ENCODE results near the gene JAKMIP3.

JAKMIP3 gene

DNA sequence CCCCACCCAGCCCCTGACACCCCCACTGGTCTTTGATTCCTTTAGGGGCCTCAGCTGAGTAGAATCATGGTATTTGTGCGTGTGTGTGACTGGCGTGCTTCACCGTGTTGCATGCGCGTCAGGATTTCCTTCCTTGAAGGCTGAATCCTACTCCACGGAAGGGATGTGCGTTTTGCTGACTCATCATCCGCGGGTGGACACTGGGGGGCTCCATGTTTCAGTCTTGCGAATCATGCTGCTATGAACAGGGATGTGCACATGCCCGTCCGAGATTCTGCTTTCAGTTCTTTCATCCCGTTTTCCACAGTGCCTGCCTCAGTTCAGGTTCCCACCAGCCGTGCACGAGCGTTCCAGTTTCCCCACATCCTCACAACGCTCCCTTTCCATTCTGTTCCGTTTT is 20.9 kb upstream of the JAKMIP3 start:
- DNase-seq: no peak

DNA sequence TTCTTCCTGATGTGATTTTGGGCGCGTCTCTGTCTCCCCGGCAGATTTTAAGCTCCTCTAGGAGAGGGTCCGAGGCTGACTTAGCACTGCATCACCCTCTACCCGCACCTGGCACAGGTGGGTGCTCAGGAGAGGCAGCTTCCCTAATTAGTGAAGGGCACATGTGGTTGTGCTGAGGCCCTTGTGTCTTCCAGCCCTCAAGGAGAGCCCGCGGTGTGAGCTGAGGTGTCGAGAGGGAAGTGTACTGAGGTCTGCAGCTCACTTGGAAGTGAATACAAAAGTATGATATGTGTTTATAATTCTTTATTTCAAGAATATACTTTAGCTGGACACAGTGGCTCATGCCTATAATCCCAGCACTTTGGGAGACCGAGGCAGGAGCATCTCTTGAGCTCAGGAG is 20.4 kb upstream of the JAKMIP3 start:
- no peak for DNase-seq

DNA sequence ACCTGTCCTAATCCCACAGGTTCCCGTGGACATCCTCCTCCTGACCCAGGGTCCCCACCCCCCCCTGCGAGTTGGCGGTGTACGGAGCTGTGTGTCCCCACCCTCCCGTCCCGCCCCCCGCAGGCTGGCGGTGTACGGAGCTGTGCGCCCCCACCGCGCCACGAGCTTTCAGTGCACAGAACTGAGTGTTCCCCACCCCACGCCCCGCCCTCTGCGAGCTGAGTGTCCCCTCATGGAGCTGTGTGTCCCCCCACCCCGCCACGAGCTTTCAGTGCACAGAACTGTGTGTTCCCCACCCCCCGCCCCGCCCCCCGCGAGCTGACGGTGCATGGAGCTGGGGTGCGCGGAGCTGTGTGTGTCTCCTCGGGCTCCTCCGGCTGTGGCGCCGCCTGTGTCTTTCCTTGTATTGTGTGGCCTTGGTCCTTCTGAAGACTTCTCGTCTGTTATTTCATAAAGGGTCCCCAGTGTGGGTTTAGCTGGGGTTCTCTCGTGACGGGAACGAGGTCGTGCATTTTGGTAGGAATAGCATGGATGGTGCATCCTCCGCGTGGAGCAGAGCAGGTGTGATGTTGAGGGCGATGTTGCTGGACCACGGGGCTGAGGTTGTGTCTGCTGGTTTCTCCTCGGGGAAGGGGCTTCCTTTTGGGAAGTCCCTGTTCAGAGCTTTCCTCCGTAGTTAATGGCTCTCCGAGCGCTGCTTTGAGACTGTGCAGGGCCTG is 18.0 kb upstream of the JAKMIP3 start:
- DNase-seq: no peak

DNA sequence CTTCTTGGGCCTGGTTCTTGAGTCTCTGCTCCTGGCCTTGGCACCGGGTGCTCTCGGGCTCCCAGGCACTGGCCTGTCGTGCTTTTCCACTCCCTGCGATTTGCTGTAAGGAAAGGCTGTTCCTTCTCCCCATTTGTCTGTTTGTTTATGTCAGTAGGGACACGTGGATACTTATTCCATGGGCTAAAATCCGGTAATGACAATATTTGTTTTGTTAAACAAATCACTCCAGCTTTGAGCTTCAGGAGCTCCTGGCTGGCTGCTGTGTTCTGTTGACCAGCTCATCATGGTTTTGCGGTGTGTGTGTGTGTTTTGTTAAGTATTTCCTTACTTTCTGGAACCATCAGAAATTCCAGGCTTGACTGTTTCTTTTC is 17.5 kb upstream of the JAKMIP3 start:
- no peak for DNase-seq

DNA sequence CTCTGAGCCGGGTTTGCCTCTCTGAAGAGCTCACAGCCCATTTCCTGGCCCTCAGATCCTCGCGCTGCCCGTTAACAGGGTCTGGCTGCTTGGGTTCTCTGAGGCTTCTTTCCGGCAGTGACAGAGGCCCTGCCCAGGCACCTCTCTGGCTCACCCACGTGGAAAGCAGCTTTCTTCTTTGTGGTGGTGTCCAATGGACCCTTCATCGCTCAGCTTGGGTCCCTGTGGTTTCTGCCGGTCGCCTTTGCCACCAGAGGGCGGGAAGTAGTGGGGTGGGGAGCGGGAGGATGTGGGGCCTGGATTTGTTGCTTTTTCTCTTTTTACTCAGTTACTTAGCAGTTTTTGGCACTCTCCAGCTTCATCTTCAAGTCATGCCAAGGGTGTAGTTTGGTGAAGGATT is 15.6 kb upstream of the JAKMIP3 start:
- DNase-seq: no peak

DNA sequence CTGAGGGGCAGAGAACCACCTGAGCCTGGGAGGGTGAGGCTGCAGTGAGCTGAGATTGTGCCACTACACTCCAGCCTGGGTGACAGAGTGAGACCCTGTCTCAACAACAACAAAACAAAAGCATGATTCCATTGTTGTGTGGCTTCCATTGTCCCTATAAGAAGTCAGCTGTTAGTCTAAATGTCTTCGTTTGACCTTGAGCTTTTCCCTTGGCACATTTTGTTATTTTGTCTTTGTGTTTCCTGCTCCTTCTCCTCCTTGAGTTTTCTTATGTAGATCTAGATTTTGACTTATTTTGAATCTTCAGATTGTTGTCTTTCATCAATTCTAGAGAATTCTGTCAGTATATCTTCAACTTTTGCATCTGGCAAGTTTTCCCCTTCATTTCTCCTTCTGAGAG is 13.6 kb upstream of the JAKMIP3 start:
- no peak for DNase-seq

DNA sequence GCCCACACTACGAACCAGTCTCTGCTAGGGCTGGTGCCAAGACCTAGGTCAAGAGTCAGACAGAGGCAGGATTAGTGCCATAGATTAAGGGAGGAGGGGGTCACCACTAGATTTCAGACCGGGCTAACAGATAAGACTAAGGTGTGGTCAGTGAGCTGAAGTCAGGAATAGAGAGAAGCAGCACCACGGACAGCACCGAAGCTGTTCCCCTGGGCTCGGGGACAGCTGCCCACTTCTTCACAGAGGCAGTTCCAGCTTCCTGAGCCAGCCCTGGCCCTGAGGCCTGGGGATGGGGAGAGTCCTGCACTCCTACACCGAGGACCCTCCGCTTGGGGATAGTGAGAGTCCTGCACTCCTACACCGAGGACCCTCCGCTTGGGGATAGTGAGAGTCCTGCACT is 11.2 kb upstream of the JAKMIP3 start:
- no peak for DNase-seq

DNA sequence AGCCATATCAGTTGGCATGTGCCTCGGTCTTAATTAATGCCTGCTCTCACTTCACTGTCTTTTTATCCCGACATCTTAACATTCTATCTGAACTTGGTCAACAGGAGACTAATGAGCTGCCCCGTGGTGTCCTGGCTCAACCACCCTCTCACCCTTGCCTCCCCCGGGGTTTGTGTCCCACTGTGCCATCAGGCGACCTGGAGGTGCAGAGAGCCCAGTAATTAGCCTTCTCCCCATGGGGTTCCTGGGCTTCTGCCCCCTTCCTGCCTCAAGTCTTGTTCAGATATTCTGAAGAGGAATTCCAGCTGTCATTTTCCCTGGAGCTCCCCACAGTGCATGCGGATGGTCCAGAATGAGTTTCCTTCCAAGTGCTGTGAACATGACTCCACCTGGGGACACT is 10.1 kb upstream of the JAKMIP3 start:
- DNase-seq: no peak

DNA sequence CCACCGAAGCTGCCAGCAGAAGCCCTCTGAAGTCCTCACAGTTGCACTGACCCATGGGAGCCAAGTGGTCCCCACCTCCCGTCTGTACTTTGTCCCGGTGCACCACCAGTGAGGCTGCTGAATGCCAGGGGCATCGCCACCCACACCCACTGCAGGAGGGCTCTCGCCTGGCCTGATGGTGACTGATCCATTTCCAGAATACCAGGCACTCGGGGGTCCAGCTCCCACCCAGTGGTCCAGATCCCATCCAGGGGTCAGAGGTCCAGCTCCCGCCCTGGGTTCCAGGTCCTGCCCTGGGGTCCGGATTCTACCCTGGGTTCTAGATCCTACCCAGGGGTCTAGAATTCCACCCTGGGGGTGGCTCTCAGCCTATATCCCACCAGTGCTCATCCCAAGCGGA is 9.1 kb upstream of the JAKMIP3 start:
- DNase-seq: no peak

DNA sequence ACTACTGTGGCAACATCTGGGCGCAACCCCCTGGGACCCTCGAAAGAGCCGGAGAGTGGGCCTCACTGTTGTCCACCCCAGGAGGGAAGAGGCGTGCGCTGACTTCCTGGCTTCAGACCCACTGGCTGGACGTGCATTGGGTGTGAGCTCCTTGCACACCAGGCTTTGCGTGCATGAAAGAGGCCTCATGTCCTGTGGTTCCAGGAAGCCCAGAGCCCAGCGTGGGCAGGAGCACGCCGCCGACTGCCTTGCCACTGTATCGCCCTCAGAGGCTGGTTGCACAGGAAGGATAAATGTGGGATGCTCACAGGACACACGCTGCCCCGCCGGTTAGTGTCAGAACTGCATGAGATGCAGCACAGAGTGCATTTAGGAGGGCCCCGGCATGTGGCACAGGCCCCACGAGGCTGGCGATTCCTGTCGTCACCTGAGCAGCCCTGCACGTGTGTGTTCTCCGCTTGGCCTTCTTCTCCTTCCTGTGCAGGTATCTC is 8.5 kb upstream of the JAKMIP3 start:
- DNase-seq: no peak

DNA sequence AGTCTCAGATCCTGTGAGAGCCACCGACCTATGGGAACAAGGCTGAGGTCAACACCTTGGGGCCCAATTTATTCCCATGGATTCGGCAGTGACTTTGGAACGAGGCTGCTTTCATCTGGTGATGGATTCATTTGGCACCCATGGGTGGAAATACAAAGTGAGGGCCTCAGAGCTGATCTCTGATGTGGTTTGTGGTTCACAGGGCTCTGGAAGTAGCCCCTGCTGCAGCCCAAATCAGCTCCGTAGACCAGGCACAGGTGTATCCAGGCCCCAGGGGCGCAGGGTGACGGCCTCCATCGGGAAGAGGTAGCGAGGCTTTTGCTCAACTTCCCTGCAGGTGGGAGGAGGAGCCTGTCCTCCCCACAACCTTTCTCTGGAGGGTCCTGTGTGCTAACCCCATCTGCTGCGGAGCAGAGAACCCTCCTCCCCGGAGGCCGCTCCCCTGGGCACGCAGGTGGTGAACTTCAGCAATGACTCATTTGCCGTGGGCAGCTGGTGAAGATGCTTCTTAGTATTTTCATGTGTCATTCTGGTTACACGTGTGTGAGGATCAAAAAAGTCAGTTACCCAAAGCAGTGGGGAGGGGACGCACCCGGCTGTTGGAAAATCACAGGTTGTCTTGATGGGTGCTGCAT is 7.5 kb upstream of the JAKMIP3 start:
- no peak for DNase-seq

DNA sequence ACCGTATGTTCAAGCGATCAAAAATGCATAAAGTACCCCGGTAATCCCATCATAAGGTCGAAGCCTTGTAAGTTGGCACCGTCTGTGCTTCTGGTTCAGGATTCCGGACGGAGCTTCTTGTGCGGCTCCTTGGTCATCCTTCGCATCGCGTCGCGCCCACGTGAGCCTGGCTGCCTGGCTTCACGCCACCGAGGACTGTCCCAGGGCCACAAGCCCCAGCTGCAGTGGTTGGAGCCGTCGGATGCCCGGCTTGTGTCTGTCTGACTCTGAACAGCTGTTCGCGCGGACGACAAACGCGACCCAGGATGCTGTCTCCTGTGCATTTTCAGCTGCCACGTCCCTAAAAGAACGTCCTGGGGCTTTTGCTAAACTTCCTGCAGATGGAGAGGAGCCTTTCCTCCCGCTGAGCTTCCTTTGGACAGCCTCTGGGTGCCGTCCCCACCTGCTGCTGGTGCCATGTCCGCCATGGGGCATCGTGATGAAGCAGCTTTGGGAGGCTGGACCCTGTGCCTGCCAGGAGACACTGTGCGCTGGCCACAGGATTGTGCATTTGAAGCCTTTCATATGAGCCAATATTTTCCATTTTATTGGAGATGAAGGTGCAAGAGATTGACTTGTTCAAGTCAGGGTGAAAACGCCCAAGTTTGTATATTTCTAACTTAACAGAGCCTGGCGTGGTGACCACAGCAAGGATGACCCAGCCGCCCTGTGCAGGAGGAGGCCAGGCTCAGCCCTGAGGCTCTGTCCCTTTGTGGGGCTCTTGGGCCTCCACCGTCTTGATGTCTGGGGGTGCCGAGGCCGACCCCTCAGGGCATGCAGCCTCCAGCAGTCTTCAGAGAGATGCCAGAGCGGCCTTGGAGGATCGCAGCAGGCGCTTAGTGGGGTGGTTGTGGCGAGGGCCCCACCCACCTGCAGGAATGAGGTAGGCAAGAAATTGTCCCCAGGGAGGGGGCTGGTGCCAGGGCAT is 6.7 kb upstream of the JAKMIP3 start:
- DNase-seq: no peak

DNA sequence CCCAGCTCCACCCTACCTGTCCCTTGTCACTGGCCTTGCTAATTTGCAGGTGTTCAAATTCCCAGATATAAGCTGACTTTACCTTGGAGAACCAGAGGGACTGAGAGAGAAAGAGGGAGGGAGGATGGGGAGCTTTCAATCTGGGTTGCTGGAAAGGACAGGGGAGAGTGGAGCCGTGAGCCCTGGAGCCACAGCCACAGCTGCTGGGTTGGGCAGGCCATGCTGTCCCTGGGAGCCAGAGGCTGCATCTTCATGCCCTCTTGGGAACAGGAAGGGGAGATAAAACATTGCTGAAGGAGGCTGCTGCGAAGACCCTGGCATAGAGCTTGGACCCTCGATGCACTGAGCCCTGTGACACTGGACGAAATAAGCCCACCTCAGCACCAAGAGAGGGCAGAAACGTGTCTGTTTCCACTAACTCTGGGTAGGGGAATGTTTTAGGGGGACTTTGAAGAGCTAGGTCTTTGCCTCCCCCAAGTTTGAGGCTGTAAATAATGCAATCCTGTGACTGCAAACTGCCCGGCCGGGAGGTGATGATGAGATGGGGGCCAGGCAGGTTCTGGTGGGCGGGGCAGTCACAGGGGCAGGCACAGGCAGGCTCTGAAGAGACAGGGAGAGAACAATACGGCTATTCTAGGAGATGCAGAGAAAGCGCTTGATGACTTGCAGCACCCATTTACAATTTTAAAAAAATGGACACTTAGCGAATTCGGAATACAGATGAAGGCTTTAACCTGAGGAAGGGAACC is 5.8 kb upstream of the JAKMIP3 start:
- no peak for DNase-seq

DNA sequence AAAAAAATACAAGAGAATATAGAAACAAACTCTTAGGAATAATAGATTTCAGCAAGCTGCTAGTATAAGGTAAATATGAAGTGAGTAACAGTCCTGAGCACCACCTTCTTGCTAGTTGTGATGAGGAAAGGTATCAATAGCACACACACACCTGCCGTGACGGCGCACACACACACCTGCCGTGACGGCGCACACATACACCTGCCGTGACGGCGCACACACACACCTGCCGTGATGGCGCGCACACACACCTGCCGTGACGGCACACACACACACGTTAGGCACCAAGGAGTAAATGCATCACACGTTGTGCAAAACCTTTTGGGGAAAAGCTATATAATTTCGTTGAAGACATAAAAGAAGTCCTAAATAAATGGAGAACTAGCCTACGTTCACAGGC is 4.7 kb upstream of the JAKMIP3 start:
- DNase-seq: no peak

DNA sequence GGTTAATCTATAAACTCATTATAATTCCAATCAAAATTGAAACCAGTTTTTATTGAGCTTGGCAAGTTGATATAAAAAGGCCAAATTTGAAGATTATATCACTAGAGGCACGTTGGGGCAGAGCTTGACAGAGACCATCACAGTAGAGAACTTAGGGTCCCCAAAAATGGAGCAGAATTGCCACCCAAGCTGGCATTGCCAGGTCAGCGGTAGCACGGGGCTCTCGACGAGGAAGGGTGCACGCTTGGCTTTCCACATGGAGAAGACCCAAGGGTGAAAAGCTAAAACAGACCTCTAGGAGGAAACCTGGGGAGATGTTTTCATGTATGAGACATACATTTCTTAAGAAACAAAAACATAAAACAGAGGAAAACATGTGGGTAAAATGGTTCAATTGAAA is 4.3 kb upstream of the JAKMIP3 start:
- DNase-seq: no peak

DNA sequence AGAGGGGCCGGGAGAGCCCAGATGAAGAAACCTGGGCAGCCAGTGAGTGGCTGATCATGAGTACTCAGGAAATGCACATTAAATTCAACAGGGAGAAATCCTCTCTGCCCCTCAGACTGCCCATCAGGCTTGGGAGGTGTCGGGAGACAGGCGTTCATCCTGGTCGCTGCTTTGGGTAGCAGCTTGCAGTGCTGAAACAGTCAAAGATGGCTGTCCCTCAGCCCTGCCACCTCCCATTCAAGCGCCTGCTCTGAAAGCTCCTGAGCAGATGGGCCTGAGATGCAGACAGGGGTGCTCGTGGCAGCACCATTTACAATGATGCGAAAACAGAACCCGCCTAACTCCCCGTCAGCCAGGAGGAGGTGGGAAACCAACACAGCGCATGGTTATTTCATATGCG is 3.6 kb upstream of the JAKMIP3 start:
- no peak for DNase-seq

DNA sequence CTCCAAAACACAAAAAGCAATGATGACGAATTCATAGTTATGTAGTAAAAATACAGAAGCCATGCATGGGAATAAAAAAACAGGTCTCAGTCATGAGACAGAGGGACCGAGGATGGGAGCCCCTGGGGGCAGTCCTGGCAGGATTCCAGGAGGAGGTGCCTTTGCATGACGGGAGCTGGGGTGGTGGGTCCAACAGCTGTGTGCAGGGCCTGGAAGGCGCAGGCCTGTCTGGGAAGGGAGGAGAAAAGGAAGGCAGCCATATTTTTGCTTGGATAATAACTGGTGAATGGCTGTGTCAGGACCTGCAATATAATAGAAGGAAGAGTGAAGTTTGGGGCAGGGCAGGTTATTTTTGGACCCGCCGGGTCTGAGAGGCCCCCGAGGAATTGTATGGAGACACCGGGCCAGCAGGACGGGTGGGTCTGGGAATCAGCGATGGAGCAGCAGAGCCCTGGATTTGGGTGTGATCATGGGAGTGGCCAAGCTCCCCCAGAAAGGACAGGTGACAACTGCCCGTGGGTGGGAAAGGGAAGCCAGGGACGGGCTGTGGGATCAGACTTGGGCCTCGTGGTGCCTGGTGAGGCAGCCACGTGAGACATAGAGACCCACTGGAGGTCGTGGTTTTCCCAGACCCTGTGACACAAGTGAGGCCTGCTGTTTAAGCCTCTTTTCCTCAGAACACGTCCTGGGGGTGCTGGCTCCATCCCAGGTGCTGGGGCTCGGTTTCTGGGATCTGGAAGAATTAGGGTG is 2.9 kb upstream of the JAKMIP3 start:
- DNase-seq: no peak

DNA sequence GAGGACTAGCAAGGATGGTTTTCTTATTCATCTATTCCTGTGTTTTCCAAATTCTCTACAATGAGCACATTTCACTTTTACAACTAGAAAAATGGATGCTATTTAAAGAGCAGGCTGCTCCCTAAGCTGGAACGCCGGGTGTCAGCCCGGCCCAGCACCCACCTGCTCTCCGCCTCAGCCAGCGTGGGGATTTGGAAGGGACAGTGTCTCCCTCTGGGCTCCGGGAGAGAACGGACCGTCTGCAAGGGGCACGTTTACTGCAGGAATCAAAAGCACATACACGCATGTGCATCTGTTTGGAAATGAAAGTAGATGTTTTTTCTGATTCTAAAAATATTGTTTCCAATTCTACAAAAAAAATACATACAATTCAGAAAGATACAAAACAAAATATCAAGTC is 2.3 kb upstream of the JAKMIP3 start:
- no peak for DNase-seq

DNA sequence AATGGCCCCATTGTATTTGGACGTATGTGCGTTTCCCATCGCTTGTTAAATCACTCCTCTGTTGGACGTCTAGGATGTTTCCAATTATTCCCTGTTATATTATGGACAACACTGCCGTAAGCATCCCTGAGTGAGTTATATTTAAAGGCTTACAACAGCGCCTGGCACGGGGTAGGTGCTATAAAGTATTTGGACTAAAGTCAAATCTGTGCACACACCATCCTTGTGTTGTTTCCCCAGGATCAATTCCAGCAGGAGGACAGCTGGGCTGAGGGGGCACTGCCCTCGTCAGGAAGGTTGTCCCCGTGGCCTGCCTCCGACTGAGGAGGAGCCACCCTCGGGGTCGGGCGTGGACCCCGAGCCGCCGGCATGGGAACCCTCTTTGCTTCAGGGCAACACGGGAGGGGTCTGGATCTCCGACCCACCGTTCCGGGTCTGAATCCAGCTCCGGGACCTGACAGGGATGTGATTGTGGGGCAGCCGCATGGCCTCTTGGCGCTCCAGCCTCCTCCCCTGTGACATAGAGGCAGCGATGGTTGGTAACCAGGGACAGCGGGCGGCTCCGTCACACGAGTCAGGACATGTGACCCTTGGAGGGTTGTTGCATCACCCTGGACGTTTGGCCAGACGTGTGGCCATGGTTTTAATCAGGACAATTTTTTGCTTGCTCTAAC is 1.5 kb upstream of the JAKMIP3 start:
- DNase-seq: no peak

DNA sequence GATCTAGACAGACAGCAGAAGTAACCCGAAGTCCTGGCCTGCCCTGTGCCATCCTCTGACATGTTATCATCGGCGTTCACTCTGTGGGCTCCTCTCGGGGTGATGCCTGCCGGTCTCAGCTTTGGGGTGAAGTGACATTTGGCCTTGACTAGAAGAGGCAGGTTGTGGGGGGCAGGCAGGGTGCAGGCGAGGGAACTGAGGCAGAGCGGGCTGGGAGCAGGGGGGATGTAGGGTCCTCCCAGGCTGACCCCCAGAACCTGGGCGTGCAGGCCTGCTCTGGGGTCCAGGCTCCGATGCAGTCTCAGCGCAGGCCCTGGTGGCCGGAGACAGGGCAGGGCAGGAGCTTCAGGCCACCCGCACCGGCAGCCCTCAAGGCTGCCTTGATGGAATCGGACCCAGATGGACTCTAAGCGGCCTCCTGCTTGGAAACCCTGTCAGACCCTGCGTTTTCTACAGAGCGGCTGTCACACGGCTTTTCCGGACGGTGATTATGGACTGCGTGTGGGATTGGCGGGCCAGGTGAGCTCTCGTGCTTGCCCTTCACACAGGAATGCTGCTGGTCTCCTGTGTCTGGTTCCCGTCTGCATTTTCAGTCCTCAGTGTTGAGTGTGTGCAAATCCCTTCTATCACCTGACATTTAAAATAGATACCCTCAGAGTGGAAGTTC is 842 bp upstream of the JAKMIP3 start:
- DNase-seq: no peak

DNA sequence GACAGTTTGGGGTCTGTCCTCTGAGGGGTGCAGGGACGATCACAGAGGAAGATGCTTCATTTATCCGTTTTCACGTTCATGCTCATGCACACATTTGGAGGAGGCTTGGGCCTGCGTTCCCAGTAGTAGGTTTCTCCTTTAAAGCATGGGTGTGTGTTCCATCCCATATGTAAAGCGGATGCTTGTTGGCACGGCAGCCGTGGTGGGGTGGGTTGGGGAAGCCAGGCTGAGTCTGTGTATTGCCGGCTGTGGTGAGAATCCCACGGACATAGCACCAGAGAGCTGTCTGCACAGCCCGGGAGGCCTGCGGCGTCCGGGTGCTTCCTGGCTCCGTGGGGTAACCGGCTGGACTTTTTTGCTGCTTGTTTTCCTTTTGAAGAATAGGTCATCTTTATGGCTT is 440 bp downstream of the JAKMIP3 start:
- no peak for DNase-seq

All from activated CD8-positive, alpha-beta memory T cell treated with anti-CD3 and anti-CD28 coated beads, Interleukin-2, amount 50 U/mL, for 4 hours (primary cell).